MCF 10A (cell line): Measurements from ENCODE around the gene NELFCD. TPM values are rescaled to one million over a fixed set of nuclear protein-coding genes. Genes with fewer than 3 reads are reported as not detected.

Experiments used
- BruUV-seq: library from RNA; stranded (reverse); fragments of 400-500 nt; replicated peaks from 2 replicates; lab custom pipeline; 2021; lab: Mats Ljungman, UMichigan
- CTCF ChIA-PET: fragments of 300-600 bp; sonication (Branson Sonifier 250); formaldehyde crosslinking; extraction: SDS; loops from one replicate; lab custom pipeline; 2021; ENCODE audit warnings: antibody characterized with exemption, inconsistent platforms; lab: Yijun Ruan, JAX
- POLR2A ChIA-PET: fragments of 300-600, 350-650 bp; sonication (Branson Sonifier 250); formaldehyde crosslinking; extraction: SDS; loops from one replicate; lab custom pipeline; 2020; ENCODE audit warnings: antibody characterized with exemption, inconsistent platforms; lab: Yijun Ruan, JAX
- DNase-seq: peaks from one replicate; pipeline ENCODE4 v3.0.0-alpha.2; 2018; ENCODE audit not compliant: unreplicated experiment
- H3K27ac Mint-ChIP-seq: one replicate; pipeline ENCODE4 v1.8.0; 2022; ENCODE audit warnings: mild to moderate bottlenecking, low read depth, mixed read lengths; ENCODE audit not compliant: unreplicated experiment
- H3K27me3 Mint-ChIP-seq: one replicate; pipeline ENCODE4 v1.8.0; 2022; ENCODE audit warnings: mixed read lengths; ENCODE audit not compliant: insufficient read depth, unreplicated experiment
- H3K36me3 Mint-ChIP-seq: one replicate; pipeline ENCODE4 v1.8.0; 2022; ENCODE audit warnings: mild to moderate bottlenecking, moderate library complexity, mixed read lengths; ENCODE audit not compliant: insufficient read depth, unreplicated experiment
- H3K4me1 Mint-ChIP-seq: one replicate; pipeline ENCODE4 v1.8.0; 2022; ENCODE audit warnings: mixed read lengths; ENCODE audit not compliant: insufficient read depth, unreplicated experiment
- H3K4me3 Mint-ChIP-seq: one replicate; pipeline ENCODE4 v1.8.0; 2022; ENCODE audit warnings: mild to moderate bottlenecking, moderate library complexity, mixed read lengths; ENCODE audit not compliant: unreplicated experiment
- H3K9me3 Mint-ChIP-seq: one replicate; pipeline ENCODE4 v1.8.0; 2022; ENCODE audit warnings: mixed read lengths; ENCODE audit not compliant: unreplicated experiment
- CTCF ChIP-seq: fragments of 200-600 bp; IDR thresholded peaks from one replicate; pipeline ENCODE4 v1.8.0; 2022; ENCODE audit warnings: antibody characterized with exemption, mild to moderate bottlenecking; ENCODE audit not compliant: unreplicated experiment
- intact Hi-C: fragments of 100-400 bp; cut with micrococcal nuclease; formaldehyde crosslinking; loops from 2 replicates; pipeline ENCODE4 v1.14.1; 2022
- total RNA-seq: library from RNA; stranded (reverse); gene quantifications from 2 replicates; pipeline ENCODE4 v1.2.3, GENCODE V29; 2022

The NELFCD gene
- total RNA-seq, 1 experiment from 2014 or later = 79.8 TPM

- CTCF ChIA-PET = interaction anchor here (1.1 kb wide), 1 partner anchor 29 kb away, joined by 4 read pairs; no protein-coding TSS in a partner anchor
- Mint-ChIP-seq H3K27me3 (no peaks in the 10 kb centered on the region), H3K27ac (no peak overlapping the region), H3K36me3 (peaks cover 76% of the 10 kb centered on the region), H3K4me1 (peaks cover 13% of the 10 kb centered on the region), H3K4me3 (no peak overlapping the region), H3K9me3 (no peaks in the 10 kb centered on the region)
- no TSS peak for BruUV-seq
- DNase-seq = no peak
- no peak for TF ChIP-seq CTCF
- intact Hi-C loops = no loop called here
- POLR2A ChIA-PET = interaction anchor here (1.0 to 2.1 kb wide), 2 partner anchors 21 to 109 kb away, joined by 3 to 4 read pairs; no protein-coding TSS in a partner anchor
These were observed 7.5 kb downstream of the NELFCD start for GRCh38 chr20:58988565-58988882.

- Mint-ChIP-seq H3K27ac (no peak overlapping the region), H3K27me3 (no peaks in the 10 kb centered on the region), H3K9me3 (no peaks in the 10 kb centered on the region), H3K4me3 (no peak overlapping the region), H3K4me1 (peaks cover 6% of the 10 kb centered on the region), H3K36me3 (peaks cover 83% of the 10 kb centered on the region)
- no peak for DNase-seq
- CTCF ChIA-PET = interaction anchor here (0.6 to 1.1 kb wide), 4 partner anchors 17 to 922 kb away, joined by 3 to 5 read pairs (median 4); no protein-coding TSS in a partner anchor
- POLR2A ChIA-PET = interaction anchor here (1.0 to 2.1 kb wide), 3 partner anchors 10 to 110 kb away, joined by 3 to 4 read pairs (median 4); no protein-coding TSS in a partner anchor
- TF ChIP-seq CTCF = no peak
- intact Hi-C loops = no loop called here
- no TSS peak for BruUV-seq
These were observed 8.1 kb downstream of the NELFCD start for GRCh38 chr20:58989196-58989595.

GRCh38 chr20:58990651-58991445 lies 9.8 kb downstream of the NELFCD start:
- peaks cover 97% of the 10 kb centered on the region for H3K36me3 Mint-ChIP-seq
- ChIA-PET CTCF (interaction anchor here (0.6 to 1.3 kb wide), 5 partner anchors 7 to 1073 kb away, joined by 3 read pairs; no protein-coding TSS in a partner anchor), POLR2A (interaction anchor here (1.4 to 2.1 kb wide), 2 partner anchors 8 to 19 kb away, joined by 4 read pairs; no protein-coding TSS in a partner anchor)
- no peak overlapping the region for H3K4me3 Mint-ChIP-seq
- no peaks in the 10 kb centered on the region for H3K27me3 Mint-ChIP-seq
- no peaks in the 10 kb centered on the region for H3K9me3 Mint-ChIP-seq
- H3K27ac Mint-ChIP-seq = no peak overlapping the region
- DNase-seq = no peak
- intact Hi-C loops = no loop called here
- TF ChIP-seq CTCF = no peak
- BruUV-seq = no TSS peak
- no peaks in the 10 kb centered on the region for H3K4me1 Mint-ChIP-seq

GRCh38 chr20:58991715-58992114 lies 10.7 kb downstream of the NELFCD start:
- no peak for DNase-seq
- intact Hi-C loops = no loop called here
- no peak overlapping the region for H3K27ac Mint-ChIP-seq
- no peaks in the 10 kb centered on the region for H3K9me3 Mint-ChIP-seq
- no TSS peak for BruUV-seq
- no peak for TF ChIP-seq CTCF
- no peaks in the 10 kb centered on the region for H3K27me3 Mint-ChIP-seq
- ChIA-PET POLR2A (no interaction called here), CTCF (interaction anchor here (1.1 kb wide), 1 partner anchor 9 kb away, joined by 4 read pairs; no protein-coding TSS in a partner anchor)
- H3K4me1 Mint-ChIP-seq = no peaks in the 10 kb centered on the region
- peaks cover 100% of the 10 kb centered on the region for H3K36me3 Mint-ChIP-seq
- H3K4me3 Mint-ChIP-seq = no peak overlapping the region
